ENCODE data around the gene CCDC33. TPM values are rescaled to one million over a fixed set of nuclear protein-coding genes. Genes with fewer than 3 reads are reported as not detected.
A peak's percentile ranks its signal among the peaks of the same experiment; 100 is the strongest.

CCDC33 gene
- total and polyA plus RNA-seq, 10 of the 15 experiments (the other 5 are each of a cell fraction or from before 2014, with no cell fraction given) = 0.57 to 5.8 (median 4.3) TPM

DNA sequence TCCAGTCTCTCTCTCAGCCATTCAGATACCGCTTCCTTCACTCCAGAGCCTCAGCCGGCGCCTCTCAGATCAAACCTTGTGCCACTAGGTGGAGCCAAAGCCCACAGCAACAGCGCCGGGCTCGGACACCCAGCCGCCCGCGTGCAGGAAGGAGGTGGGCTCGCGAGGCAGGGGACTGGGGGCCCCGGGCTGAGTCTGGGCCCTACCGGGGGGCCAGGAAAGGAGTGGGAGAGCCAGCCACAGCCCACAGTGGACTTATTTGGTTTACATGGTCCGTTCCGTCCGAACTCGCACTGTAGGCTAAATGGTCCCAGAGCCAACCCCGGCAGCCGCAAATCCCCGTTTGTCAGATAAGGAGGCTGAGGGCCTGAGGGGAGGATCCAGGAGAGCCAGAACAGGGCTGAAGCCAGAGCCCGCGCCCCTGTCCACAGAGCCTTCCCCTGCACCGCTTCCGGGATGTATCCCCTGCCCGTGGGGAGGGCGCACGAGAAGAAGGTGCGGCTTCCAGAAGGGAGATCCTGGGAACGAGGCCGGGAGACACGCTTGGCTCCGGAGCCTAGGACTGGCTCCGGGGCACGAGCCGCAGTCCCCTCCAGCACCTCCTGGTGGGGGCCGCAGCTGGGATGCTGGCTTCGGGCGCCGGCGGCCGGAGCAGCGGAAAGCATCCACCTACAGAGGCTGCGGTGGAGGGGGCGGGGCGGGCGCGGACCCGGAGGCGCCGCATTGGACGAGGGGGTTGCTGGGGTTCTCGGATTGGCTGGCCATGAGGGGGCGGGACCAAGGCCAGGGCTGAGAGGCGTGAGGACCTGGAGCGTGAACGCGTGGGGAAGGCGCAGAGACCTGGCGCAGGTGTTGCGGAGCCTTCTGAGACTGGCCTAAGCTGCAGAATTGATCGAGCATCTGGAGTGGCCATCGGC, 137.9 kb downstream of the CCDC33 start (continued):
- TF ChIP-seq KDM1A (IDR thresholded peaks at IDR 0.05; ENCODE audit: borderline replicate concordance) = no peak
- TF ChIP-seq MAX (IDR thresholded peaks at IDR 0.05; ENCODE audit: low read depth, low read length) = peak; percentile 54
- TF ChIP-seq CBX3 (IDR thresholded peaks at IDR 0.05; ENCODE audit: borderline replicate concordance, low read depth) = no peak
- TF ChIP-seq, protein P1, sequence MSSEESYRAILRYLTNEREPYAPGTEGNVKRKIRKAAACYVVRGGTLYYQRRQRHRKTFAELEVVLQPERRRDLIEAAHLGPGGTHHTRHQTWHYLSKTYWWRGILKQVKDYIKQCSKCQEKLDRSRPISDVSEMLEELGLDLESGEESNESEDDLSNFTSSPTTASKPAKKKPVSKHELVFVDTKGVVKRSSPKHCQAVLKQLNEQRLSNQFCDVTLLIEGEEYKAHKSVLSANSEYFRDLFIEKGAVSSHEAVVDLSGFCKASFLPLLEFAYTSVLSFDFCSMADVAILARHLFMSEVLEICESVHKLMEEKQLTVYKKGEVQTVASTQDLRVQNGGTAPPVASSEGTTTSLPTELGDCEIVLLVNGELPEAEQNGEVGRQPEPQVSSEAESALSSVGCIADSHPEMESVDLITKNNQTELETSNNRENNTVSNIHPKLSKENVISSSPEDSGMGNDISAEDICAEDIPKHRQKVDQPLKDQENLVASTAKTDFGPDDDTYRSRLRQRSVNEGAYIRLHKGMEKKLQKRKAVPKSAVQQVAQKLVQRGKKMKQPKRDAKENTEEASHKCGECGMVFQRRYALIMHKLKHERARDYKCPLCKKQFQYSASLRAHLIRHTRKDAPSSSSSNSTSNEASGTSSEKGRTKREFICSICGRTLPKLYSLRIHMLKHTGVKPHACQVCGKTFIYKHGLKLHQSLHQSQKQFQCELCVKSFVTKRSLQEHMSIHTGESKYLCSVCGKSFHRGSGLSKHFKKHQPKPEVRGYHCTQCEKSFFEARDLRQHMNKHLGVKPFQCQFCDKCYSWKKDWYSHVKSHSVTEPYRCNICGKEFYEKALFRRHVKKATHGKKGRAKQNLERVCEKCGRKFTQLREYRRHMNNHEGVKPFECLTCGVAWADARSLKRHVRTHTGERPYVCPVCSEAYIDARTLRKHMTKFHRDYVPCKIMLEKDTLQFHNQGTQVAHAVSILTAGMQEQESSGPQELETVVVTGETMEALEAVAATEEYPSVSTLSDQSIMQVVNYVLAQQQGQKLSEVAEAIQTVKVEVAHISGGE (CRISPR knock-in tag; IDR thresholded peaks at IDR 0.05) = no peak
- TF ChIP-seq ZNF207 (IDR thresholded peaks at IDR 0.05; ENCODE audit: borderline replicate concordance) = no peak
- no peak for TF ChIP-seq BACH1 (IDR thresholded peaks at IDR 0.05; ENCODE audit: borderline replicate concordance)
- TF ChIP-seq E4F1 (IDR thresholded peaks at IDR 0.05; ENCODE audit: borderline replicate concordance, partially characterized antibody) = no peak
- no peak for TF ChIP-seq ZNF384 (IDR thresholded peaks at IDR 0.05; ENCODE audit: borderline replicate concordance, low read depth, low read length)
- TF ChIP-seq RCOR1 (conservative IDR thresholded peaks at IDR 0.05; ENCODE audit: low read depth, low read length) = no peak
- TF ChIP-seq GATAD2B (conservative IDR thresholded peaks at IDR 0.05; ENCODE audit: low read depth) = peak; percentile 44
- no peak for TF ChIP-seq RAD51 (IDR thresholded peaks at IDR 0.05)
- TF ChIP-seq PRDM15 (CRISPR knock-in tag; IDR thresholded peaks at IDR 0.05) = no peak
- no peak for TF ChIP-seq ZNF24 (IDR thresholded peaks at IDR 0.05)
- no peak for TF ChIP-seq NR2C2 (IDR thresholded peaks at IDR 0.05; ENCODE audit: borderline replicate concordance, control insufficient read depth, insufficient read length, low read depth)
- no peak for TF ChIP-seq SMAD1 (IDR thresholded peaks at IDR 0.05; ENCODE audit: low read depth, partially characterized antibody)
- no peak for TF ChIP-seq ZBED1 (IDR thresholded peaks at IDR 0.05; ENCODE audit: borderline replicate concordance)
- TF ChIP-seq JUNB (IDR thresholded peaks at IDR 0.05) = no peak
- no peak for TF ChIP-seq STAT3 (IDR thresholded peaks at IDR 0.05; ENCODE audit: low read depth, low read length)
- TF ChIP-seq SRF (IDR thresholded peaks at IDR 0.05; ENCODE audit: low read depth in 2 of 2, low read length in 2 of 2) = no peak

Data from GM12878 (cell line).